HFF-Myc (cell line): ENCODE measurements around the gene TRERF1.

Source experiments
- DNase-seq: peaks from one replicate; pipeline ENCODE4 v3.0.0-alpha.2; 2011; ENCODE audit warnings: low read depth; ENCODE audit errors: extremely low read depth
- H3K4me3 ChIP-seq: replicated peaks from 2 replicates; pipeline ENCODE4 v1.5.1; 2011; ENCODE audit warnings: low read depth, mild to moderate bottlenecking, control low read depth, low read length
- CTCF ChIP-seq: IDR thresholded peaks from 2 replicates; pipeline ENCODE4 v1.5.1; 2012; ENCODE audit warnings: mild to moderate bottlenecking, low read depth, low read length, control low read depth; ENCODE audit errors: missing control alignments

The TRERF1 gene

GRCh38 chr6:42260396-42260888, 191.3 kb downstream of the TRERF1 start:
- no peak overlapping the region for H3K4me3 ChIP-seq
- TF ChIP-seq CTCF = no peak
- DNase-seq = no peak

DNA sequence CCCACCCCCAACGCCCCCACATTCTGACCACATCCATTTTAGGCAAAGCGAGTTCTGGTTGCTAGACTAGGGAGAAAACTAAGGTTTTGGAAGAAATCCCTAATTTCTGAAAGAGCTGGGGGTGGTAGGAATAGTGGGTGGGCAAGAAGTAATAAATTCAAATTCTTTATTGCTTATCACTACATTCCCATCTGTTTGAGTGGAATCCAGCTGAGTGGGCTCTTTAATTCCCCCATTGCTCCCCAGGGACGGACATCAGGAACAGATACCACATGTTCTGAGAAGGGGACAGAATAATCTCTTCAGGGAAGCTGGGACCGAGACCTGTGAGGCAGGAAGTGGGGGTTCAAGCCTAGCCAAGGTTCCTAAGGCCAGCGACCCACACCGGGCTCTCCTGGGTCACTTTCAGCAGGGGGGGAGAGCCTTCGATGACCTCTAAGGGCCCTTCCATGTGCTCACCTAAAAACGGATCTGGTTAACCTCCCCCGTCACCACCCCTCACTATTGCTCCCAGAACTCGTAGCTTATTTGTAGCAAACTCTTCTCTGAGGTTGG, 191.8 kb downstream of the TRERF1 start:
- no peak overlapping the region for H3K4me3 ChIP-seq
- TF ChIP-seq CTCF = no peak
- no peak for DNase-seq

GRCh38 chr6:42259286-42259685, 192.4 kb downstream of the TRERF1 start:
- TF ChIP-seq CTCF = no peak
- no peak overlapping the region for H3K4me3 ChIP-seq
- DNase-seq = no peak

DNA sequence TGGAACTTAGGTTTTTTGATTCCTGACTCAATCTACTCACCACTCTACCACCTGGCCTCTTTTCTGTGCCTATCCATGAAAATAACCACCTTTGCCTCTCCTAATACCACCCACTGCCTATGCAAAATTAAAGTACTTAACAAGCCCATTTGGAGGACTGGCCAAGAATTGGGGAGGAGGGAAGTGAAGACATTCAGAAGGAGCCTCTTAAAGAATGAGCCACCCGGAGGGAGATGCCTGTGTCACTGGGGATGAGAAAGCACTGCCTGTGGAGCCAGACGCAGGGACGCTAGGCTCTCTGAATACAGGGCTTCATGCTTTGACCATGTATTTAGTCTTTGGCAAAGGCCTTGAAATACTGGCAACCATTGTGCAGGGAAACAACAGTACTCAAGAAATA, 194.1 kb downstream of the TRERF1 start:
- DNase-seq = no peak
- no peak overlapping the region for H3K4me3 ChIP-seq
- no peak for TF ChIP-seq CTCF

- no peak for DNase-seq
- H3K4me3 ChIP-seq = no peak overlapping the region
- no peak for TF ChIP-seq CTCF
Measured at GRCh38 chr6:42257063-42257462, 194.7 kb downstream of the TRERF1 start.

- H3K4me3 ChIP-seq = no peak overlapping the region
- no peak for DNase-seq
- TF ChIP-seq CTCF = no peak
Measured at GRCh38 chr6:42255050-42255449, 196.7 kb downstream of the TRERF1 start.

DNA sequence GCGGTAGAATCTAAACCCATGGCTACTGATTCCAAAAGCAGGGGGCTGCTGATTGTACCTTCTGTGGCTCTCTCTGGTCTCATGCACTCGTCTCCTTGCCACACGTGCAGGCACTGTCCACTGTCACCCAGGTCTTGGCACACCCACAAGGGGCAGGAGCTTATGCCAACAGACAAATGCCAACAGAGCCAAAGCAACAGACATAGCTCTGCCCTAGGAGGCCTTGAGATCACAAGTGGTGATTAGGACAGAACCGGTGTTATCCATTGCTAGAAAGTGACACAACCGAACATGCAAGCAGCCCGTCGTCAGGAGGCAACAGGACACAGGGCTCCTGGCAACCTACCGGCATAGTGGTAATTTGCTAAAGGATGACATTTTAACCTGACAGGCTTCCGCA, 197.2 kb downstream of the TRERF1 start:
- no peak for DNase-seq
- no peak for TF ChIP-seq CTCF
- no peak overlapping the region for H3K4me3 ChIP-seq
